ENCODE measurements around the gene CFAP47.

- TF ChIP-seq NFE2L2 (IDR thresholded peaks at IDR 0.05; ENCODE audit: low read depth, low read length) (no peak), CTCF (conservative IDR thresholded peaks at IDR 0.05; ENCODE audit: low read depth, low read length) (no peak), CEBPB (IDR thresholded peaks at IDR 0.05; ENCODE audit: low read depth, low read length) (no peak)
These were observed 163.7 kb downstream of the CFAP47 start for GRCh38 chrX:36083256-36083655.

All from IMR-90 (cell line).